ENCODE results near the gene QSOX1. TPM values are rescaled to one million over a fixed set of nuclear protein-coding genes. Genes with fewer than 3 reads are reported as not detected.

QSOX1 gene
- total and polyA plus RNA-seq, 9 of the 15 experiments (the other 6 are each of a cell fraction or from before 2014, with no cell fraction given): 4.0 to 53.1 (median 15.0) TPM

- no peak for TF ChIP-seq ATF6 (CRISPR knock-in tag; IDR thresholded peaks at IDR 0.05)
- peak; percentile 31 for TF ChIP-seq TFAP4 (CRISPR knock-in tag; IDR thresholded peaks at IDR 0.05; ENCODE audit: borderline replicate concordance)
- peak; percentile 53; the same call in 1 of the 2 replicates for TF ChIP-seq KDM2B (CRISPR knock-in tag; IDR thresholded peaks at IDR 0.05)
- TF ChIP-seq PHF20 (IDR thresholded peaks at IDR 0.05; ENCODE audit: partially characterized antibody): no peak
- peak; percentile 26; the same call in 1 of the 2 replicates for TF ChIP-seq PHF8 (IDR thresholded peaks at IDR 0.05; ENCODE audit: borderline replicate concordance, low read length)
- peak; percentile 30 for TF ChIP-seq RBBP5 (IDR thresholded peaks at IDR 0.05; ENCODE audit: borderline replicate concordance, insufficient read depth, low read length, poor library complexity, severe bottlenecking)
- TF ChIP-seq SMAD4 (CRISPR knock-in tag; conservative IDR thresholded peaks at IDR 0.05): peak; percentile 50
- TF ChIP-seq U2AF2 (optimal IDR thresholded peaks at IDR 0.05; ENCODE audit: low read depth, low read length): no peak
- no peak for TF ChIP-seq FOSL1 (tag; conservative IDR thresholded peaks at IDR 0.05)
- TF ChIP-seq EGR1 (conservative IDR thresholded peaks at IDR 0.05): peak; percentile 59
- TF ChIP-seq E2F6 (IDR thresholded peaks at IDR 0.05; ENCODE audit: borderline replicate concordance in 1 of 2, extremely low read depth in 1 of 2, insufficient read depth in 1 of 2, insufficient read length in 1 of 2, low read depth in 1 of 2, low read length in 1 of 2, poor library complexity in 1 of 2, severe bottlenecking in 1 of 2): peak; percentile 41 to 89
- no peak for TF ChIP-seq NFXL1 (CRISPR knock-in tag; IDR thresholded peaks at IDR 0.05)
- no peak for TF ChIP-seq NCOR1 (IDR thresholded peaks at IDR 0.05)
- no peak for TF ChIP-seq TFAM (CRISPR knock-in tag; conservative IDR thresholded peaks at IDR 0.05)
- 0 out of 2 replicates have a peak, but pooled peaks have one; percentile 6 for TF ChIP-seq CHD2 (IDR thresholded peaks at IDR 0.05; ENCODE audit: low read depth, low read length)
- TF ChIP-seq STAT5A (IDR thresholded peaks at IDR 0.05; ENCODE audit: borderline replicate concordance, low read length): no peak
- TF ChIP-seq VEZF1 (CRISPR knock-in tag; IDR thresholded peaks at IDR 0.05): peak; percentile 85
- TF ChIP-seq MTA1 (IDR thresholded peaks at IDR 0.05; ENCODE audit: borderline replicate concordance): no peak
- no peak for TF ChIP-seq KDM5B (IDR thresholded peaks at IDR 0.05; ENCODE audit: insufficient replicate concordance, low read depth, low read length)
These were observed 75.1 kb downstream of the QSOX1 start, which contains the start of gene LHX4 (continued) for GRCh38 chr1:180229483-180230415.

Measured in K562 (cell line).